A673 (cell line): ENCODE measurements around the gene MEX3C. TPM values are rescaled to one million over a fixed set of nuclear protein-coding genes. Genes with fewer than 3 reads are reported as not detected.

Experiments used
- BruUV-seq: library from RNA; stranded (reverse); fragments of 400-500 nt; replicated peaks from 2 replicates; lab custom pipeline; 2021; lab: Mats Ljungman, UMichigan
- CTCF ChIA-PET: fragments of 300-600 bp; sonication (Branson Sonifier 250); formaldehyde crosslinking; loops from one replicate; lab custom pipeline; 2022; ENCODE audit warnings: antibody characterized with exemption; lab: Charles Lee
- POLR2A ChIA-PET: fragments of 300-600 bp; sonication (Branson Sonifier 250); formaldehyde crosslinking; loops from one replicate; lab custom pipeline; 2022; ENCODE audit warnings: antibody characterized with exemption; ENCODE audit not compliant: low non-redundant PET; lab: Charles Lee
- DNase-seq: peaks from one replicate; pipeline ENCODE4 v3.0.0-alpha.2; 2015; ENCODE audit warnings: low spot score
- H3K27ac ChIP-seq: fragments of 200-600 bp; sonication (generic); 2 replicates; pipeline ENCODE4 v1.5.1; 2016; ENCODE audit warnings: mixed run types, low read depth, mild to moderate bottlenecking, mixed read lengths, antibody characterized with exemption, low read length; ENCODE audit not compliant: poor library complexity, severe bottlenecking
- H3K27me3 ChIP-seq: fragments of 200-600 bp; sonication (generic); replicated peaks from 2 replicates; pipeline ENCODE4 v1.6.1; 2017; ENCODE audit warnings: mixed run types, low read depth, mild to moderate bottlenecking, mixed read lengths, antibody characterized with exemption, low read length; ENCODE audit not compliant: insufficient read depth, poor library complexity
- H3K36me3 ChIP-seq: fragments of 200-600 bp; sonication (generic); 2 replicates; pipeline ENCODE4 v1.6.1; 2016; ENCODE audit warnings: mixed run types, mild to moderate bottlenecking, mixed read lengths, antibody characterized with exemption, low read length; ENCODE audit not compliant: insufficient read depth, poor library complexity, severe bottlenecking
- H3K4me1 ChIP-seq: fragments of 200-600 bp; sonication (generic); 2 replicates; pipeline ENCODE4 v1.6.1; 2017; ENCODE audit warnings: mixed run types, mild to moderate bottlenecking, mixed read lengths, antibody characterized with exemption, low read length; ENCODE audit not compliant: insufficient read depth, poor library complexity, severe bottlenecking
- H3K4me3 ChIP-seq: fragments of 200-600 bp; sonication (generic); 2 replicates; pipeline ENCODE4 v1.5.1; 2016; ENCODE audit warnings: low read depth, mixed run types, mild to moderate bottlenecking, mixed read lengths, low read length; ENCODE audit not compliant: poor library complexity, severe bottlenecking
- H3K9me3 ChIP-seq: fragments of 200-600 bp; sonication (generic); 2 replicates; pipeline ENCODE4 v1.6.1; 2016; ENCODE audit warnings: mixed run types, low read depth, mild to moderate bottlenecking, mixed read lengths, antibody characterized with exemption, low read length; ENCODE audit not compliant: poor library complexity, severe bottlenecking
- CTCF ChIP-seq: fragments of 300-800, 200-600 bp; sonication (generic); conservative IDR thresholded peaks from 2 replicates; pipeline ENCODE4 v1.5.1; 2017; ENCODE audit warnings: low read depth, mild to moderate bottlenecking, antibody characterized with exemption, low read length, moderate library complexity, mixed read lengths
- EZH2 ChIP-seq: fragments of 200-600 bp; sonication (generic); IDR thresholded peaks from 2 replicates; pipeline ENCODE4 v1.6.1; 2017; ENCODE audit warnings: borderline replicate concordance, low read depth, mild to moderate bottlenecking, mixed read lengths, antibody characterized with exemption, low read length; ENCODE audit not compliant: poor library complexity, severe bottlenecking
- intact Hi-C: fragments of 100-400 bp; cut with micrococcal nuclease; formaldehyde crosslinking; loops from one replicate; pipeline ENCODE4 v1.10.0; 2022; ENCODE audit not compliant: unreplicated experiment
- total RNA-seq: library from RNA; stranded (reverse); gene quantifications from 2 replicates; pipeline ENCODE4 v1.2.3, GENCODE V29; 2021

Gene MEX3C
- total RNA-seq, 1 experiment from 2014 or later = 60.2 TPM

GRCh38 chr18:51162617-51163016 is 34.9 kb downstream of the MEX3C start:
- H3K27ac ChIP-seq = no peak overlapping the region
- H3K4me3 ChIP-seq = no peak overlapping the region
- TF ChIP-seq EZH2 (no peak), CTCF (no peak)
- CTCF ChIA-PET = no interaction called here
- H3K36me3 ChIP-seq = no peaks in the 10 kb centered on the region
- DNase-seq = no peak
- no peaks in the 10 kb centered on the region for H3K27me3 ChIP-seq
- intact Hi-C loops = no loop called here
- H3K9me3 ChIP-seq = no peaks in the 10 kb centered on the region
- no peaks in the 10 kb centered on the region for H3K4me1 ChIP-seq
- POLR2A ChIA-PET = no interaction called here
- BruUV-seq = no TSS peak

GRCh38 chr18:51160646-51161045 is 36.8 kb downstream of the MEX3C start:
- Histone ChIP-seq H3K4me1 (no peaks in the 10 kb centered on the region), H3K27ac (no peak overlapping the region), H3K36me3 (no peaks in the 10 kb centered on the region), H3K4me3 (no peak overlapping the region), H3K9me3 (no peaks in the 10 kb centered on the region), H3K27me3 (no peaks in the 10 kb centered on the region)
- ChIA-PET CTCF (no interaction called here), POLR2A (no interaction called here)
- BruUV-seq = no TSS peak
- no peak for DNase-seq
- intact Hi-C loops = no loop called here
- TF ChIP-seq EZH2 (no peak), CTCF (no peak)

- H3K27ac ChIP-seq = no peak overlapping the region
- H3K4me1 ChIP-seq = no peaks in the 10 kb centered on the region
- intact Hi-C loops = no loop called here
- H3K36me3 ChIP-seq = no peaks in the 10 kb centered on the region
- no peak for DNase-seq
- H3K27me3 ChIP-seq = no peaks in the 10 kb centered on the region
- no peak for TF ChIP-seq EZH2
- no peak for TF ChIP-seq CTCF
- no TSS peak for BruUV-seq
- H3K9me3 ChIP-seq = no peaks in the 10 kb centered on the region
- H3K4me3 ChIP-seq = no peak overlapping the region
- CTCF ChIA-PET = no interaction called here
- POLR2A ChIA-PET = no interaction called here
These were observed 40.3 kb downstream of the MEX3C start for GRCh38 chr18:51157215-51157614.
